Right ventricle myocardium superior (tissue), 1 donor: ENCODE measurements around the gene IQGAP2. TPM values are rescaled to one million over a fixed set of nuclear protein-coding genes. Genes with fewer than 3 reads are reported as not detected.

Source experiments
- total RNA-seq: library from RNA; stranded (reverse); fragmentation: NEBNext Ultra II Directional; extraction: Animal tissue kit (Norgen Biotek cat#: 25700); gene quantifications from one replicate; pipeline ENCODE4 v1.2.1, GENCODE V29; 2021
- donor health status: DM: no; HTN: yes; CAD: no; lungs with severe emphysema.

The IQGAP2 gene
- total RNA-seq, 1 donor from 2014 or later, result 4.2 TPM

Other genes starting within 250 kb of the IQGAP2 start
- gene F2RL2, start 220.1 kb downstream of the IQGAP2 start, total RNA-seq, result 0.13 TPM